Muscle of back (tissue), 11 donors: Measurements from ENCODE around the gene NID1. TPM values are rescaled to one million over a fixed set of nuclear protein-coding genes. Genes with fewer than 3 reads are reported as not detected.
"Not testable (repeated sequence)": the region's sequence is repeated elsewhere in the genome, so short reads cannot be mapped to it uniquely, and the experiment has no call there.

Source experiments
- DNase-seq, 3 donors: peaks; one replicate each; pipeline versions ENCODE4 v3.0.0 to v3.0.0-alpha.2; 2013
- polyA plus RNA-seq, 10 donors: library from polyadenylated mRNA; unstranded; fragments of 120-200 nt; gene quantifications; one replicate each; pipeline ENCODE4 v1.2.1, GENCODE V29; 2013; ENCODE audit not compliant: insufficient read length in 10 of 10

Gene NID1
- polyA plus RNA-seq, 10 donors: 242 to 365 (median 282) TPM

GRCh38 chr1:236003058-236003457 is 61.8 kb downstream of the NID1 start:
- DNase-seq: not testable (repeated sequence)

GRCh38 chr1:236002572-236002971 is 62.3 kb downstream of the NID1 start:
- DNase-seq: no peak

GRCh38 chr1:236002025-236002390 is 62.9 kb downstream of the NID1 start:
- no peak for DNase-seq

- no peak for DNase-seq
These were observed 64.1 kb downstream of the NID1 start for GRCh38 chr1:236000781-236001180.

GRCh38 chr1:235999259-235999925 is 65.5 kb downstream of the NID1 start:
- peak in 1 of 3 donors; percentile 86 for DNase-seq

- DNase-seq: no peak
These were observed 66.1 kb downstream of the NID1 start for GRCh38 chr1:235998812-235999211.

GRCh38 chr1:235997931-235998330 is 67.0 kb downstream of the NID1 start:
- DNase-seq: no peak

GRCh38 chr1:235997049-235997448 is 67.8 kb downstream of the NID1 start:
- no peak for DNase-seq

- DNase-seq: no peak
These were observed 68.7 kb downstream of the NID1 start for GRCh38 chr1:235996048-235996785.

GRCh38 chr1:235995511-235995910 is 69.4 kb downstream of the NID1 start:
- no peak for DNase-seq

- DNase-seq: no peak
These were observed 71.2 kb downstream of the NID1 start for GRCh38 chr1:235993652-235994051.

- DNase-seq: no peak
These were observed 72.0 kb downstream of the NID1 start for GRCh38 chr1:235992868-235993267.

- no peak for DNase-seq
These were observed 72.5 kb downstream of the NID1 start for GRCh38 chr1:235992346-235992745.

GRCh38 chr1:235990330-235990795 is 74.5 kb downstream of the NID1 start:
- DNase-seq: peak in 1 of 3 donors; percentile 19

- no peak for DNase-seq
These were observed 75.8 kb downstream of the NID1 start for GRCh38 chr1:235989105-235989504.

GRCh38 chr1:235986869-235987268 is 78.0 kb downstream of the NID1 start:
- DNase-seq: no peak

- DNase-seq: peak; percentile 57 to 79 (median 74)
These were observed 80.7 kb downstream of the NID1 start for GRCh38 chr1:235984041-235984825.

GRCh38 chr1:235980976-235981375 is 83.9 kb downstream of the NID1 start:
- no peak for DNase-seq

- no peak for DNase-seq
These were observed 85.1 kb downstream of the NID1 start for GRCh38 chr1:235979716-235980333.

GRCh38 chr1:235979176-235979575 is 85.7 kb downstream of the NID1 start:
- no peak for DNase-seq

- DNase-seq: no peak
These were observed 88.4 kb downstream of the NID1 start for GRCh38 chr1:235976490-235976889.

GRCh38 chr1:235974616-235975015 is 90.3 kb downstream of the NID1 start:
- DNase-seq: no peak
